ENCODE measurements around the gene MBNL1.

GRCh38 chr3:152328841-152329240 is 60.1 kb downstream of the MBNL1 start:
- no peak for TF ChIP-seq CTCF (optimal IDR thresholded peaks at IDR 0.05 in 1 of 3, IDR thresholded peaks at IDR 0.05 in 1 of 3, conservative IDR thresholded peaks at IDR 0.05 in 1 of 3; ENCODE audit: extremely low read depth in 1 of 3, insufficient read depth in 2 of 3, low read length in 3 of 3)
- TF ChIP-seq EZH2 (IDR thresholded peaks at IDR 0.05; ENCODE audit: low read length): no peak
